LNCaP clone FGC (cell line): Measurements from ENCODE around the gene HOXC11.

ENCODE experiments used
- DNase-seq: peaks from one replicate; pipeline ENCODE4 v3.0.0-alpha.2; 2011; ENCODE audit warnings: low read depth
- H3K4me3 ChIP-seq: 2 replicates; pipeline ENCODE4 v1.5.1; 2011; ENCODE audit warnings: mild to moderate bottlenecking, low read depth, low read length, control low read depth
- TF ChIP-seq, protein P1 (sequence below): IDR thresholded peaks from 2 replicates; pipeline ENCODE4 v1.5.1; 2012; ENCODE audit warnings: mild to moderate bottlenecking; ENCODE audit not compliant: control insufficient read depth, insufficient read depth; ENCODE audit errors: extremely low read depth

The HOXC11 gene

DNA sequence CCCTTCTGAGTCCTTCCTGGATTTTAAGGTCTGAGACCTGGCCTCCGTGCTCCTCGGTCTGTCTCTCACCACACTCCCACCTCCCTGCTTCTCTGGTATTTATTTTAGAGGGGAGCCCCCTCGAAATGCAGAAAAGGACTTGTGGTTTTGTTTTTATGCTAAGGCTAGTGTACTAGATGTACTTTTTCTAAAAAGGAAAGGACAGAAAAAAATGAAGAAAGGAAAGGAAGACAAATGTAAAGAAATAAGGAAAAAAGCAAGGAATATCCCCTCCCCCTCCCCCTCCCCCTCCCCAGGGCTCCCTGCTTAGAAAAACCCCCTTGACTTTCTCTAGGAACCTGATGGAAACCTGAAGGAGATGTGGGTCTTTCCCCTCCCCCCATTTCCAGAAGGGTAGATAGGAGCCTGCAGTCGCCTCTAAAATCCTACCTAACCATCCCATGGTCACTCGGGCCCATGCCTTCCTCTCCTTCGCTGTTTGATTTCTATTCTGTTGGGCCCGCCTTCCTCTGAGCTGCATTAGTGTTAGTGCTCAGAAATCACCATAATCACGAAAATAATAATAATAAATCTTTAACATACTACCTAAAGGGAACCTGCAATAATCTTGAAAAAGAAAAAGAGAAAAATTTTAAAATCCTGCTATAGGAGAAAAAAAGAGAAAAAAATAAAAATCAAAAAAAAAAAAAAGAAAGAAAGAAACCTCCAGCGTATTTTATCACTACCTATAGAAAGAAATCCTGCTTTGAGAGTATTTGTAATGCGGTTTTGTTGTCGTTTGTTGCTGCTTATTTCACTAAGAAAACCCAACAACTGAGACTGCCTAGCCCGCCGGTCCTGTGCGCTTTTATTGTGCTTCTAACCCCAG lies 39.0 kb downstream of the HOXC11 start:
- no peak overlapping the region for H3K4me3 ChIP-seq
- TF ChIP-seq, protein P1, sequence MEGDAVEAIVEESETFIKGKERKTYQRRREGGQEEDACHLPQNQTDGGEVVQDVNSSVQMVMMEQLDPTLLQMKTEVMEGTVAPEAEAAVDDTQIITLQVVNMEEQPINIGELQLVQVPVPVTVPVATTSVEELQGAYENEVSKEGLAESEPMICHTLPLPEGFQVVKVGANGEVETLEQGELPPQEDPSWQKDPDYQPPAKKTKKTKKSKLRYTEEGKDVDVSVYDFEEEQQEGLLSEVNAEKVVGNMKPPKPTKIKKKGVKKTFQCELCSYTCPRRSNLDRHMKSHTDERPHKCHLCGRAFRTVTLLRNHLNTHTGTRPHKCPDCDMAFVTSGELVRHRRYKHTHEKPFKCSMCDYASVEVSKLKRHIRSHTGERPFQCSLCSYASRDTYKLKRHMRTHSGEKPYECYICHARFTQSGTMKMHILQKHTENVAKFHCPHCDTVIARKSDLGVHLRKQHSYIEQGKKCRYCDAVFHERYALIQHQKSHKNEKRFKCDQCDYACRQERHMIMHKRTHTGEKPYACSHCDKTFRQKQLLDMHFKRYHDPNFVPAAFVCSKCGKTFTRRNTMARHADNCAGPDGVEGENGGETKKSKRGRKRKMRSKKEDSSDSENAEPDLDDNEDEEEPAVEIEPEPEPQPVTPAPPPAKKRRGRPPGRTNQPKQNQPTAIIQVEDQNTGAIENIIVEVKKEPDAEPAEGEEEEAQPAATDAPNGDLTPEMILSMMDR, result no peak
- DNase-seq, result no peak

DNA sequence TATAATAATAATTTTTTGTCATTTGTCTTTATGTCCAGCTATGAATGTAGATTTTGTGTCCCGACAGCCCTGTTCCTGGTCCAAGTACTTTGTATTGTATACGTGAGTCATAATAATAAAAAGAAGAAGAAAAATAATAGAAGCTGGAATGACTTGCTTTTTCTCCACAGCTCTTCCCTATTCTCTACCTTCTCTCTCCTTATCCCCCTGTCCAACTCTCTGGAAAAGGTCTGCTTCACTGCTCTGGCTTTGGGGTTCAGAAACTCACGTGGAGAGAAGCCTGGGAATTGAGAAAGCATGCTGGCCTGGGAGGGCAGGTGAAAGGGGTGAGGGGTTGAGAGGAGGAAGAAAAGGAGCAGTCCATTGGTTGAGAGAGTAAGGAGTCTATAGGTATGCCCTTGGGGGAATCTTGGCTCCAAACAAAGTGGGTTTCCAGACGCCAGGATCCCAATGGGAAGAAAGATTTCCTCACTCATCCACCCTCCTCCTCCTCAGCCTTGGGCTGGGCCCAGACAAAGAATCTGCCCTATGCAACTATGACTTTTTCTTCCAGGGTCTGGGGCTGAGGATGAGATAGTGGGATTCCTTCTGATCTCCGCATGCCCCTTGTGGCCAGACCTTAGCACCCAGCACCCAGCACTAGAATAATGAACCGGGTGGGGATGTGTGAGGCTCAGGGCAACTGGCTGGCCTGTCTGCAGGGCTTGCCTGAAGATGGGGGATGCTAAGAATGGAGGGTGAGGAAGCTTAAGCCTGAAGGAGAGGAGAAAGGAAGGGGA lies 39.9 kb downstream of the HOXC11 start:
- no peak for DNase-seq

DNA sequence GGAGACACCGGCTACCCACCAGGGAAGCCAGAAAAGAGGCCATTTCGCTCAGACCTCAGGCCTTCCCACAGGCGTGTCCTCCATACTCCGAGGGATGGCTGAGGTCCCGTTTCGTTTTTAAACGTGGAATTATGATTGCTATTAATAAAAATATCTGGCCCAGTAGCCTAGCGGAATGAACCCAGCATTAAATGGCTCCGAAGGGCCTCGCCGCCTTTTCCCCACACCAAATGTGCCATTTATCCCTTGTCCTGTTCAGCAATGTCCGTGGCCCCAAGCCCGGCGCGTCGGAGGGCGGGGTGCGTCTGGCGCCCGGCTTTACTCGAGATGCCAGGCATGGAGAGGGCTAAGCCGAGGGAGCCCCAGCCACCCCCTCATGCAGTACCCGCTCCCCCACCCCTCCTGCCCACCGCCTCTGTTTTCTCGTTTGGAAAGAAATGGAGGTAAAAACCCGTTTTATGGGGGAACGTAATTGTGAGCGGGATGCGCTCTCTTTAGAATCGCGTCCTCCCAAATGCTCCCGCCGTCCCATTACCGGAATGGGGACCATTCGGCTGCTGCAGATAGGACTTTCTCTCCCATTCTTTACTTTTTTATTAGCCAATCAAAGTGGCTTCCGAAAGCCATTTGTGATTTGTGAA lies 41.6 kb downstream of the HOXC11 start:
- no peak overlapping the region for H3K4me3 ChIP-seq
- DNase-seq, result no peak
- TF ChIP-seq, protein P1, result no peak

More for the DNA sequence above, 39.9 kb downstream of the HOXC11 start:
- TF ChIP-seq, protein P1, result no peak
- H3K4me3 ChIP-seq, result no peak overlapping the region

DNA sequence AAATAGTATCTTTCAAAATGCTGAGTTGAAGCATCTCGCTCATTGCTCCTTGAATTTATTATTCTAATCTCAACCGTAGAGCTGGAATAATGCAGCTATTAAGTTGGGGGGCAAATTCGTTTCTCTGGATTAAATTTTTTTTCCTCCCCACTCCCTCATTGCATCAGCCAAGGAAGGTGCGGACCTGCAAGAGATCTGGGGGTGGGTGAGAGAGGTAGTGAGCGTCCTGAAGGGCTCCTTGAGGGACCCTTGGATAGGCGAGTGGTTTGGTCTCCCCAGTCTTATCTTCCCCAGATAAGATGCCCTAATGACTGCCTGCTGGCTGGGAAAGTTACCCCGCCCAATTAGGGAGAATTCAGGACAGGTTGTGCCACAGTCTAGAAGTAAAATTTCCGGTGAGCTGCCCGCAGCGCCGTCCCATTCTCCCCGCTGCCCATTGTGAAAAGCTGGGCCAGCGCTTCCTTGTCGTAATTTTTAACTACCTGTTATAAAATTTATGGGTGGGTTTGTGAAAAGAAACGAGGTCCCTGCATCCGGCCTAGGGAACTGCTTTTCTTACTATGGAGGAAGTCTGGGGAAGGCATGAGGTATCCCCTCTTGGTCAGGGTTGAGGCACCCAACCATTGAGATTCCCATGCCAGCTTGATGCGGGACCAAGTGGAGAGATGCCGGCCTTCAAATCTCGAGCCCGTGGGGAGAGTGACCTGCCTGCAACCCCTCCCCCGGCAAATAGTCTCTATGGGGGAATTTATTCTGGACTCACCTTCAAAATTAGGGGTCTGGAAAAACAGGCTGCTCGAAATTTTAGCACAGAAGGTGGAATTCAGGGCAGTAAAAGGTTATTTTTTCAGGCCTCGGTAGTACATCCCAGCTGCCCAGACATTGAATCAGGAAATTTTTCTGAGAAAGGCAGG lies 42.3 kb downstream of the HOXC11 start:
- TF ChIP-seq, protein P1, result no peak

DNA sequence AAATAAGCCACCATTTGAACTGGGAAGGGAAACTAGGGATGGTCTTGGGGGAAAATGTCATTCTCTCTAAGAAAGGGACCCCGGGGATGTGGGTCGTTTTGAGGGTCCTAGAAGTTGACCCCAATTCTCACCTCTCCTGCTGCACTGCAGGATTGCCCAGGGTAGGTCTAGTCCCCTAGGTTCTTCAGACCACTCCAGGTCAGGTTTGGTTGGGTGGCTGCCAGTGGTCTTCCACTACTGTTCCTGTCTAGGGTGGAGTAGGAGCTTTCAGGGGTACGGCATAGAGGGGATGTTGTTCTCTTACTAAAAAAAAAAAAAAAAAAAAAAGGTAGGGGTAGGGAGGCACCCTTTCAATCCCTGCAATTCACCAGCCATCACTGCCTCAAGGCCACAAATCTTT lies 43.1 kb downstream of the HOXC11 start:
- TF ChIP-seq, protein P1, result no peak
- no peak for DNase-seq
- peak overlapping the region; percentile 95 for H3K4me3 ChIP-seq

More for the DNA sequence above, 42.3 kb downstream of the HOXC11 start:
- DNase-seq, result no peak
- no peak overlapping the region for H3K4me3 ChIP-seq

DNA sequence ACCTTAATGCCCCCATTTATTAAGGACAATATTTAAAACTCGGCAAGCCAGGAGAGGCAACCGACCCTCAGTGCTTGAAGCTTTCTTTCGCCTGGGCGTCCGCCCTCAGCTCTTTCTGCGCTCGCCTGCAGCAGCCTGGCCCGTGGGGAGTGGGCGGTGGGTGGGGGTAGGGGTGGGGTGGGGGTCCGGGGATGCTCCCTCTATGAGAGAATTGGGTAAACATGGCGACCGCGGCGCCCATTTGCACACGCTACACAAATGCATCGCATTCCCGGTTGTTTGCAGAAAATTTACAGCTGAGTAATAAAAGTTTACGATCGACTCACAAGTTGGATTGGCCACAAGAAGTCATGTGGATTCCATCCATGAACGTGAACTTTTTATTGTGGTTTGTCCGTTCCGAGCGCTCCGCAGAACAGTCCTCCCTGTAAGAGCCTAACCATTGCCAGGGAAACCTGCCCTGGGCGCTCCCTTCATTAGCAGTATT lies 43.6 kb downstream of the HOXC11 start:
- peak; percentile 95 for DNase-seq
- H3K4me3 ChIP-seq, result peak overlapping the region; percentile 95
- TF ChIP-seq, protein P1, result no peak
